OCI-LY1 (cell line): ENCODE results near the gene CPNE5.
A peak's percentile ranks its signal among the peaks of the same experiment; 100 is the strongest.

Experiments
- H2AFZ ChIP-seq: fragments of 200-600 bp; sonication (generic), shearing (Covaris generic); 2 replicates; pipeline ENCODE4 v1.6.0; 2014; ENCODE audit warnings: antibody characterized with exemption, mild to moderate bottlenecking, low read length
- H3F3A ChIP-seq: fragments of 200-600 bp; sonication (generic), shearing (Covaris generic); 2 replicates; pipeline ENCODE4 v1.6.0; 2014; ENCODE audit warnings: mild to moderate bottlenecking, antibody characterized with exemption, low read length, moderate library complexity; ENCODE audit not compliant: insufficient read depth
- H3K27ac ChIP-seq: fragments of 200-600 bp; sonication (generic); 2 replicates; pipeline ENCODE4 v1.5.1; 2014; ENCODE audit warnings: low read length, mixed run types, mild to moderate bottlenecking, low read depth; ENCODE audit not compliant: poor library complexity, severe bottlenecking
- H3K27me3 ChIP-seq: fragments of 200-600 bp; sonication (generic); 2 replicates; pipeline ENCODE4 v1.6.0; 2014; ENCODE audit warnings: antibody characterized with exemption, mild to moderate bottlenecking, low read length, moderate library complexity; ENCODE audit not compliant: insufficient read depth
- H3K36me3 ChIP-seq: fragments of 200-600 bp; sonication (generic); 2 replicates; pipeline ENCODE4 v1.6.1; 2014; ENCODE audit warnings: mild to moderate bottlenecking, antibody characterized with exemption, low read length, moderate library complexity, mixed read lengths; ENCODE audit not compliant: insufficient read depth
- H3K4me1 ChIP-seq: fragments of 200-600 bp; sonication (generic); 2 replicates; pipeline ENCODE4 v1.5.1; 2014; ENCODE audit warnings: mild to moderate bottlenecking, low read length, moderate library complexity; ENCODE audit not compliant: insufficient read depth, severe bottlenecking
- H3K4me2 ChIP-seq: fragments of 200-600 bp; sonication (generic), shearing (Covaris generic); 2 replicates; pipeline ENCODE4 v1.6.1; 2014; ENCODE audit warnings: low read length
- H3K4me3 ChIP-seq: fragments of 200-600 bp; sonication (generic); 2 replicates; pipeline ENCODE4 v1.5.1; 2014; ENCODE audit warnings: low read length, low read depth, mild to moderate bottlenecking, mixed read lengths; ENCODE audit not compliant: poor library complexity, severe bottlenecking
- H3K79me2 ChIP-seq: fragments of 200-600 bp; shearing (Covaris generic); 2 replicates; pipeline ENCODE4 v1.6.1; 2016; ENCODE audit warnings: mixed run types, low read length, mixed read lengths; ENCODE audit not compliant: insufficient read depth
- H3K9ac ChIP-seq: fragments of 200-600 bp; sonication (generic), shearing (Covaris generic); 2 replicates; pipeline ENCODE4 v1.6.1; 2014; ENCODE audit warnings: mild to moderate bottlenecking, low read length, mixed read lengths
- H3K9me2 ChIP-seq: fragments of 200-600 bp; sonication (generic), shearing (Covaris generic); 2 replicates; pipeline ENCODE4 v1.6.1; 2014; ENCODE audit warnings: low read depth, mild to moderate bottlenecking, low read length, mixed read lengths
- H3K9me3 ChIP-seq: fragments of 200-600 bp; shearing (Covaris generic); 2 replicates; pipeline ENCODE4 v1.6.1; 2014; ENCODE audit warnings: low read length, mixed read lengths
- H4K20me1 ChIP-seq: fragments of 200-600 bp; sonication (generic), shearing (Covaris generic); 2 replicates; pipeline ENCODE4 v1.6.0; 2016; ENCODE audit warnings: mild to moderate bottlenecking, low read length; ENCODE audit not compliant: insufficient read depth
- CTCF ChIP-seq: fragments of 200-600 bp; sonication (generic), shearing (Covaris generic); IDR thresholded peaks from 2 replicates; pipeline ENCODE4 v1.5.1; 2017; ENCODE audit warnings: mild to moderate bottlenecking, antibody characterized with exemption, low read length, moderate library complexity, mixed read lengths
- EZH2 ChIP-seq: fragments of 200-600 bp; sonication (generic), shearing (Covaris generic); IDR thresholded peaks from 2 replicates; pipeline ENCODE4 v1.8.0; 2017; ENCODE audit warnings: borderline replicate concordance, mixed run types, mild to moderate bottlenecking, antibody characterized with exemption, low read length, moderate library complexity, mixed read lengths

CPNE5 gene

DNA sequence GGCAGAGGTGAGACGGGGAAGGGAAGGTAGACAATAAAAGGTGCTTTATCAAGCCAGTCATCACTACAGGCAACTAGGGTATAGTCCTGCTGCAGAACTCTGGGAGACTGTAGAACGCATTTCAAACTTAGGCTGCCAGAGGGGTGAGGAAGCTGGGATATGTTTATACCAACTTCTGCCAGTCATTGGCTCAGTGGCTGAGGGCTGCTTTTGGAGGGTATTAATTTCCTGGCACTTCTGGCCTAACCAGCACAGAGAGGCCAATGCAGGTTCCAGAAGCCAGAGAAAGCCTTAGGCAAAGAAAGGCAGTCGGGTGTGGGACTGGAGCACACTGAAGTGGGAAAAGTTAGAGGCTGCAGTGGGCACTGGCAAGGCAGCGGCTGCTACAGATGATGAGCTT lies 3.9 kb upstream of the CPNE5 start:
- H3K4me1 ChIP-seq: peaks cover 11% of the 10 kb centered on the region
- H3K27ac ChIP-seq: no peak overlapping the region
- no peaks in the 10 kb centered on the region for H3K36me3 ChIP-seq
- peaks cover 9% of the 10 kb centered on the region; the same call in 1 of the 2 replicates for H3K27me3 ChIP-seq
- no peaks in the 10 kb centered on the region for H3K9me3 ChIP-seq
- H3K4me3 ChIP-seq: no peak overlapping the region
- H3K9me2 ChIP-seq: no peaks in the 10 kb centered on the region
- no peaks in the 10 kb centered on the region for H3F3A ChIP-seq
- H4K20me1 ChIP-seq: no peaks in the 10 kb centered on the region
- H3K79me2 ChIP-seq: no peaks in the 10 kb centered on the region
- H3K4me2 ChIP-seq: no peak overlapping the region
- no peak overlapping the region for H2AFZ ChIP-seq
- no peak for TF ChIP-seq EZH2
- TF ChIP-seq CTCF: no peak
- H3K9ac ChIP-seq: no peak overlapping the region

DNA sequence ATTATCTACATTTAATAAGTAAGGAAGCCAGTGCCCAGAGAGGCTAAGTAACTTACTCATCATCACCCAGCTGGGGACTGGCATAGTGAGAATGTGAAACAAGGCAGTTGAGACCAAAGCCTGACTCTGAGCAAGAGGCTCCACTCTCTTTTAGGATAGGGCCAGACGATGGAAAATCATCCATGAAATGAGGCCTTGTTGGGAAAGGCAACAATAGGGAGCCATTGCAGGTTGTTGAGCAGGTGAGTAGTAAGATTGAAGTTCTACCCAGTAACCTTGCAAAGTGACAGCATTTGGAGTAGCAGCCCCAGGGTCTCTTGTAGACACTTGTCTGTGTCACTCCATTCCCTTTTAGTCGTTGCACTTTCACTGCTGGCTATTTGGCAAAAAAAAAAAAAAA lies 2.5 kb upstream of the CPNE5 start:
- no peak for TF ChIP-seq CTCF
- no peak for TF ChIP-seq EZH2

GRCh38 chr6:36840432-36841403 lies 1.5 kb upstream of the CPNE5 start:
- Histone ChIP-seq H3K36me3 (no peaks in the 10 kb centered on the region), H3K9me2 (no peaks in the 10 kb centered on the region), H4K20me1 (no peaks in the 10 kb centered on the region), H3K4me3 (peak overlapping the region; percentile 51), H3F3A (no peaks in the 10 kb centered on the region), H3K9me3 (no peaks in the 10 kb centered on the region), H3K4me2 (peak overlapping the region; percentile 67), H3K9ac (no peak overlapping the region), H3K79me2 (no peaks in the 10 kb centered on the region), H3K27ac (no peak overlapping the region), H3K4me1 (peaks cover 11% of the 10 kb centered on the region), H3K27me3 (peaks cover 9% of the 10 kb centered on the region; the same call in 1 of the 2 replicates), H2AFZ (no peak overlapping the region)
- no peak for TF ChIP-seq EZH2
- TF ChIP-seq CTCF: no peak

More for the DNA sequence above, 2.5 kb upstream of the CPNE5 start:
- peaks cover 11% of the 10 kb centered on the region for H3K4me1 ChIP-seq
- no peaks in the 10 kb centered on the region for H3K9me2 ChIP-seq
- H4K20me1 ChIP-seq: no peaks in the 10 kb centered on the region
- no peaks in the 10 kb centered on the region for H3K79me2 ChIP-seq
- no peaks in the 10 kb centered on the region for H3F3A ChIP-seq
- H3K27ac ChIP-seq: no peak overlapping the region
- no peak overlapping the region for H3K4me2 ChIP-seq
- no peak overlapping the region for H3K9ac ChIP-seq
- no peak overlapping the region for H2AFZ ChIP-seq
- no peaks in the 10 kb centered on the region for H3K36me3 ChIP-seq
- H3K9me3 ChIP-seq: no peaks in the 10 kb centered on the region
- H3K27me3 ChIP-seq: peaks cover 9% of the 10 kb centered on the region; the same call in 1 of the 2 replicates
- no peak overlapping the region for H3K4me3 ChIP-seq
